Body of pancreas (tissue), 4 donors: ENCODE results near the gene SARNP. TPM values are rescaled to one million over a fixed set of nuclear protein-coding genes. Genes with fewer than 3 reads are reported as not detected.

ENCODE experiments used
- ATAC-seq: fragments of 150-250 bp; one replicate; pipeline ENCODE4 v1.9.1; 2016
- DNase-seq, 4 donors: peaks; one replicate each; pipeline ENCODE4 v3.0.0-alpha.2; 2019
- H3K27ac ChIP-seq, 4 donors: fragments of 200-600 bp; sonication (generic); 1 replicate in 3 of 4; 2 replicates in 1 of 4; pipeline versions ENCODE4 v1.5.1 to v1.6.1; 2016 to 2019; ENCODE audit warnings: mild to moderate bottlenecking in 1 of 4, mixed read lengths in 1 of 4, moderate library complexity in 1 of 4
- H3K27me3 ChIP-seq, 2 donors: fragments of 200-600 bp; sonication (generic); one replicate each; pipeline ENCODE4 v1.6.0; 2016; ENCODE audit warnings: mild to moderate bottlenecking in 1 of 2
- H3K36me3 ChIP-seq, 2 donors: fragments of 200-600 bp; sonication (generic); replicated peaks in 1 of 2; 2 replicates each; pipeline ENCODE4 v1.5.1; 2016; ENCODE audit warnings: low read depth in 2 of 2; ENCODE audit not compliant: insufficient read depth in 1 of 2
- H3K4me1 ChIP-seq: fragments of 200-600 bp; sonication (generic); one replicate; pipeline ENCODE4 v1.6.0; 2016
- H3K4me3 ChIP-seq, 2 donors: fragments of 200-600 bp; sonication (generic); 1 replicate in 1 of 2; 2 replicates in 1 of 2; pipeline ENCODE4 v1.5.1; 2016 to 2019
- H3K9me3 ChIP-seq, 3 donors: fragments of 200-600 bp; sonication (generic); 1 replicate in 2 of 3; 2 replicates in 1 of 3; pipeline ENCODE4 v1.5.1; 2016
- POLR2A ChIP-seq, 3 donors: fragments of 450-650 bp; IDR thresholded peaks; one replicate each; pipeline ENCODE4 v1.6.1; 2016; ENCODE audit warnings: antibody characterized with exemption in 3 of 3, mild to moderate bottlenecking in 2 of 3
- WGBS, 2 donors: methylation state at CpG; one replicate each; pipeline ENCODE4 v1.1.5; 2017; 5-methylcytosine and 5-hydroxymethylcytosine counted together
- intact Hi-C: fragments of 100-400 bp; cut with DNase I; formaldehyde crosslinking; loops from one replicate; pipeline ENCODE4 v1.15.1; 2023
- total RNA-seq, 2 donors: library from RNA; depleted of rRNA; stranded (reverse); fragments of >200 nt; gene quantifications; one replicate each; pipeline ENCODE4 v1.1.0, GENCODE V29; 2016
- TF ChIP-seq, protein P1 (sequence below), 7 experiments: fragments of 450-650 bp in 4 of 7; fragments of 200-600 bp in 3 of 7; sonication (generic) in 3 of 7; IDR thresholded peaks; one replicate each; pipeline ENCODE4 v1.5.1; 2016 to 2019; ENCODE audit warnings: antibody characterized with exemption in 7 of 7

The SARNP gene
- total RNA-seq, 2 donors from 2014 or later, result 23.1 to 51.7 TPM

DNA sequence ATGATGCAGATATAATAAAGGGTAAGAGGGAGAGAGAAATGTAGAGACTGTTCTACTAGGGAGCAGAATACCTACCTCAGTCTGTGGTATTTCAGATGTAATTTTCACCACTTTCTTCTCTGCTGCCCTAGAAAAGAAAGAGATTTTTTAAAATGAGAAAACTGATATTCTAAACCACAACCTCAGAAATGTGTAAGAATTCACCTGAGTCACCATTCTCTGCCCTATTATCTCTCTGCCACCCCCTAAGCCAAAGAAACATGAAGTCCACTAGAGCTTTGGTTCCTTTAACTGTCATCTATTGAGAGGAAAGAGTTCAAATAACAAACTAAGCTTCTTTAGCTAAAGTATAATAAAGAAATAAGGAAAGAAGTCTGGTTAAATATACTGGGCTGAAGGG, 21.6 kb downstream of the SARNP start:
- no peak for TF ChIP-seq POLR2A (IDR thresholded peaks at IDR 0.05)
- TF ChIP-seq, protein P1, sequence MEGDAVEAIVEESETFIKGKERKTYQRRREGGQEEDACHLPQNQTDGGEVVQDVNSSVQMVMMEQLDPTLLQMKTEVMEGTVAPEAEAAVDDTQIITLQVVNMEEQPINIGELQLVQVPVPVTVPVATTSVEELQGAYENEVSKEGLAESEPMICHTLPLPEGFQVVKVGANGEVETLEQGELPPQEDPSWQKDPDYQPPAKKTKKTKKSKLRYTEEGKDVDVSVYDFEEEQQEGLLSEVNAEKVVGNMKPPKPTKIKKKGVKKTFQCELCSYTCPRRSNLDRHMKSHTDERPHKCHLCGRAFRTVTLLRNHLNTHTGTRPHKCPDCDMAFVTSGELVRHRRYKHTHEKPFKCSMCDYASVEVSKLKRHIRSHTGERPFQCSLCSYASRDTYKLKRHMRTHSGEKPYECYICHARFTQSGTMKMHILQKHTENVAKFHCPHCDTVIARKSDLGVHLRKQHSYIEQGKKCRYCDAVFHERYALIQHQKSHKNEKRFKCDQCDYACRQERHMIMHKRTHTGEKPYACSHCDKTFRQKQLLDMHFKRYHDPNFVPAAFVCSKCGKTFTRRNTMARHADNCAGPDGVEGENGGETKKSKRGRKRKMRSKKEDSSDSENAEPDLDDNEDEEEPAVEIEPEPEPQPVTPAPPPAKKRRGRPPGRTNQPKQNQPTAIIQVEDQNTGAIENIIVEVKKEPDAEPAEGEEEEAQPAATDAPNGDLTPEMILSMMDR (IDR thresholded peaks at IDR 0.05), result no peak
- Histone ChIP-seq H3K27ac (no peak overlapping the region), H3K36me3 (peaks cover 11 to 18% of the 10 kb centered on the region in 2 donors), H3K27me3 (no peaks in the 10 kb centered on the region), H3K9me3 (no peaks in the 10 kb centered on the region), H3K4me1 (no peaks in the 10 kb centered on the region), H3K4me3 (no peak overlapping the region)
- ATAC-seq, result no peak
- DNase-seq, result no peak
- intact Hi-C loops, result no loop called here

DNA sequence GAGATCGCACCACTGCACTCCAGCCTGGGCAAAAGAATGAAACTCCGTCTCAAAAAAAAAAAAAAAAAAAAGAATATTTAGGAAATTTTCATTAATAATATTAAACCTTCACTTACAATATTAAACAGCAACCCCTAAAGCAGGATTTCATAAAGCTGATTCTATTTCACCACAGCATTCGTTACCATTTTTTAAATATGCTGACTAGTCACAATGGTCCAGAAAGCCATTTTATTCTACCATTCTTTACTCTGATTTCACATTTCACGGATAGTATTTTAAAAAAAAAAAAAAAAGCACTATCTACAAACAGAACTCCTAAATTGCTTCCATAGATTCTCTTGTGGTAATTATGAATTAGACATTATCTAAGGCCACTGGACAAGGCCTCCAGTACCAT, 27.6 kb downstream of the SARNP start:
- Histone ChIP-seq H3K4me1 (no peaks in the 10 kb centered on the region), H3K36me3 (peaks cover 11 to 28% of the 10 kb centered on the region in 2 donors)

DNA sequence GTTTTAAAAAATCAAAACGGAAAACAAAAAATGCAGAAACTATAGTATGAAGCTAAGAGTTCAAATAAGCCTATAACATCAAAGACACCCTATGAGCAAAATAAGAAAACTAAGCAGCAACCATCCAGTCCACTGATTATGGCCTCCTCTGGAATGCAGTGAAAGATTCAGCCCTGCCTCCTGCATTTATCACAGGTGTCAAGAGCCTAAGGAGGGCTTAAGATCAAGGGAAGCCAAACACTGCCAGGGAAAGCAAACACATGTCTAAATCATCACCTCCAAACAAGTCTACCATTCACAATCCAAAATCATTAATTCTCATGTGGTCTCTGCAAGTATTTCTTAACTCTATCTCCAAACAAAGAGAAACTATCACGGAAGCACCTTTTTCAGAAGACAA, 28.4 kb downstream of the SARNP start:
- H3K4me1 ChIP-seq, result no peaks in the 10 kb centered on the region
- no peak for DNase-seq
- H3K4me3 ChIP-seq, result no peak overlapping the region
- intact Hi-C loops, result no loop called here
- WGBS, 2 donors, result 79 to 88% methylated on average over 2 of the region's 2 CpGs
- no peak for ATAC-seq
- TF ChIP-seq, protein P1 (IDR thresholded peaks at IDR 0.05), result no peak
- TF ChIP-seq POLR2A (IDR thresholded peaks at IDR 0.05), result no peak
- no peaks in the 10 kb centered on the region for H3K9me3 ChIP-seq
- H3K27ac ChIP-seq, result no peak overlapping the region
- peaks cover 7 to 26% of the 10 kb centered on the region in 2 donors for H3K36me3 ChIP-seq
- no peaks in the 10 kb centered on the region for H3K27me3 ChIP-seq

More for the DNA sequence above, 27.6 kb downstream of the SARNP start:
- Histone ChIP-seq H3K9me3 (no peaks in the 10 kb centered on the region), H3K27me3 (no peaks in the 10 kb centered on the region), H3K27ac (no peak overlapping the region), H3K4me3 (no peak overlapping the region)
- intact Hi-C loops, result no loop called here
- TF ChIP-seq, protein P1 (IDR thresholded peaks at IDR 0.05), result no peak
- TF ChIP-seq POLR2A (IDR thresholded peaks at IDR 0.05), result no peak
- DNase-seq (no peak), ATAC-seq (no peak)
- WGBS, 2 donors, result 90 to 93% methylated on average over 4 of the region's 4 CpGs

DNA sequence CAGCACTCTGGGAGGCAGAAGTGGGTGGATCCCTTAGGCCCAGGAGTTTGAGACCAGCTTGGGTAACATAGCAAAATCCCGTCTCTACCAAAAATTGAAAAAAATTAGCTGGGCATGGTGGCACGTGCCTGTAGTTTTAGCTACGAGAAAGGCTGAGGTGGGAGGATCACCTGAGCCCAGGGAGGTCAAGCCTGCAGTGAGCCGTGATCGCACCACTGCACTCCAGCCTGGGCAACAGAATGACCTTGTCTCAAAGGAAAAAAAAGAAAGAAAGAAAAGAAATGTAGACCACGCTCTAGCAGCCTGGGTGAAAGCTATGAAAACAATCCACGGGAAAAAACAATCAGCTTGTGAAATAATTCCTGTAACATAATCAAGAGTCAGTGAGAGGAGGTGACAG, 29.0 kb downstream of the SARNP start:
- WGBS, 2 donors, result 80 to 88% methylated on average over 7 of the region's 7 CpGs
- intact Hi-C loops, result no loop called here
- no peaks in the 10 kb centered on the region for H3K4me1 ChIP-seq
- H3K27me3 ChIP-seq, result no peaks in the 10 kb centered on the region
- no peak overlapping the region for H3K4me3 ChIP-seq
- H3K36me3 ChIP-seq, result peaks cover 5 to 25% of the 10 kb centered on the region in 2 donors
- H3K9me3 ChIP-seq, result no peaks in the 10 kb centered on the region
- no peak for TF ChIP-seq POLR2A (IDR thresholded peaks at IDR 0.05)
- TF ChIP-seq, protein P1 (IDR thresholded peaks at IDR 0.05), result no peak
- H3K27ac ChIP-seq, result no peak overlapping the region
- ATAC-seq (no peak), DNase-seq (no peak)

DNA sequence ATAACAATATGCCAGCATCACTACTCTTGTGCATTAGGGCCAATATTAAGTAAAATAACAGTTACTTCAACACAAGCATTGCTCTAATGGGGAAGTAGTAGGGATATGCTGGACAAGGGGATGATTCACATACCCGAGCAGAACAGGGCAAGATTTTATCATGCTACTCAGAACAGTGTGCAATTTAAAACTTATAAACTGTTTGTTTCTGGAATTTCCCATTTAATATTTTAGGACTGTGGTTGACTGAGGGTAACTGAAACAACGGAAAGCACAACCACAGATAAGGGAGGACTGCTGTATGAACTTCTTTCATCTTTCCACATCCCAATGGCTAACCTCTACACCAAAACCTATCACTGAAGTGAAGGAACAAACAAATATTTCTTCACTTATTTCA, 36.8 kb downstream of the SARNP start:
- TF ChIP-seq, protein P1 (IDR thresholded peaks at IDR 0.05), result no peak
- no peak for TF ChIP-seq POLR2A (IDR thresholded peaks at IDR 0.05)
- WGBS, 2 donors, result 72 to 82% methylated on average over 2 of the region's 2 CpGs
- intact Hi-C loops, result no loop called here
- no peak for DNase-seq
- no peaks in the 10 kb centered on the region for H3K27me3 ChIP-seq
- no peak overlapping the region for H3K4me3 ChIP-seq
- H3K27ac ChIP-seq, result no peak overlapping the region
- no peaks in the 10 kb centered on the region for H3K4me1 ChIP-seq
- H3K36me3 ChIP-seq, result peaks cover 0 to 20% of the 10 kb centered on the region in 2 donors
- ATAC-seq, result no peak
- no peaks in the 10 kb centered on the region for H3K9me3 ChIP-seq
